ENCODE results near the gene RPS6KL1.

RPS6KL1 gene

GRCh38 chr14:74911221-74911620 is 11.8 kb downstream of the RPS6KL1 start:
- no peak for DNase-seq

- DNase-seq = no peak
Observed at GRCh38 chr14:74910556-74910955, 12.5 kb downstream of the RPS6KL1 start.

GRCh38 chr14:74909911-74910310 is 13.1 kb downstream of the RPS6KL1 start:
- DNase-seq = no peak

GRCh38 chr14:74909501-74909900 is 13.6 kb downstream of the RPS6KL1 start:
- DNase-seq = no peak

GRCh38 chr14:74908861-74909341 is 14.2 kb downstream of the RPS6KL1 start:
- no peak for DNase-seq

GRCh38 chr14:74907744-74908143 is 15.3 kb downstream of the RPS6KL1 start:
- peak in 4 of 14 donors; percentile 4 to 38 (median 16) for DNase-seq

GRCh38 chr14:74906925-74907521 is 16.0 kb downstream of the RPS6KL1 start:
- no peak for DNase-seq

GRCh38 chr14:74905595-74906142 is 17.4 kb downstream of the RPS6KL1 start:
- peak in 12 of 14 donors; percentile 11 to 68 (median 27) for DNase-seq

GRCh38 chr14:74904635-74905503 is 18.2 kb downstream of the RPS6KL1 start:
- DNase-seq = no peak

- no peak for DNase-seq
Observed at GRCh38 chr14:74902941-74903705, 19.9 kb downstream of the RPS6KL1 start.

GRCh38 chr14:74898694-74899093 is 24.4 kb downstream of the RPS6KL1 start:
- DNase-seq = no peak

GRCh38 chr14:74898083-74898482 is 25.0 kb downstream of the RPS6KL1 start:
- DNase-seq = no peak

- DNase-seq = no peak
Observed at GRCh38 chr14:74897642-74898041, 25.4 kb downstream of the RPS6KL1 start.

- no peak for DNase-seq
Observed at GRCh38 chr14:74896400-74896799, 26.7 kb downstream of the RPS6KL1 start.

- DNase-seq = no peak
Observed at GRCh38 chr14:74893614-74894091, 29.4 kb downstream of the RPS6KL1 start.

- no peak for DNase-seq
Observed at GRCh38 chr14:74892745-74893144, 30.3 kb downstream of the RPS6KL1 start.

GRCh38 chr14:74891870-74892269 is 31.2 kb downstream of the RPS6KL1 start:
- no peak for DNase-seq

GRCh38 chr14:74890262-74890661 is 32.8 kb downstream of the RPS6KL1 start:
- no peak for DNase-seq

GRCh38 chr14:74888164-74889158 is 34.6 kb downstream of the RPS6KL1 start:
- DNase-seq = no peak

GRCh38 chr14:74886001-74886400 is 37.1 kb downstream of the RPS6KL1 start:
- DNase-seq = no peak

Data from C1 segment of cervical spinal cord (tissue), 14 donors.